ENCODE results near the gene HOXC4. TPM values are rescaled to one million over a fixed set of nuclear protein-coding genes. Genes with fewer than 3 reads are reported as not detected.

HOXC4 gene
- total RNA-seq, 2 experiments from 2014 or later: not detected

- Mint-ChIP-seq H3K4me3 (no peak overlapping the region), H3K9me3 (no peaks in the 10 kb centered on the region), H3K4me1 (ENCODE audit: low read depth) (peaks cover 44% of the 10 kb centered on the region), H3K36me3 (ENCODE audit: low read depth) (no peaks in the 10 kb centered on the region), H3K27me3 (peaks cover 95% of the 10 kb centered on the region), H3K27ac (no peak overlapping the region)
- peaks cover 43% of the 10 kb centered on the region for H3K4me1 ChIP-seq (ENCODE audit: insufficient read depth, low read length)
- DNase-seq: no peak
- H3K27ac ChIP-seq (ENCODE audit: low read depth in 1 of 2, low read length in 2 of 2): no peak overlapping the region
- peak; percentile 19 for ATAC-seq (ENCODE audit: poor library complexity)
- intact Hi-C loops (cut with DNase I, micrococcal nuclease): no loop called here
- no peak for TF ChIP-seq CTCF (IDR thresholded peaks at IDR 0.05)
- H3K27me3 ChIP-seq (ENCODE audit: control insufficient read depth in 1 of 2, insufficient read depth in 2 of 2, low read length in 2 of 2): peaks cover 75 to 88% of the 10 kb centered on the region in 2 experiments
- peaks cover 0 to 15% of the 10 kb centered on the region in 2 experiments for H3K9me3 ChIP-seq (ENCODE audit: control insufficient read depth in 1 of 2, insufficient read depth in 1 of 2, low read length in 2 of 2)
- no peaks in the 10 kb centered on the region for H3K36me3 ChIP-seq (ENCODE audit: insufficient read depth, low read length)
- CTCF ChIA-PET: interaction anchor here (0.5 to 1.2 kb wide), 3 partner anchors 20 to 1932 kb away, joined by 3 to 4 read pairs (median 4); no protein-coding TSS in a partner anchor
- no peak overlapping the region for H3K4me3 ChIP-seq (ENCODE audit: low read length)
- POLR2A ChIA-PET: interaction anchor here (0.6 to 1.6 kb wide), 3 partner anchors 37 to 326 kb away, joined by 3 to 4 read pairs (median 4); no protein-coding TSS in a partner anchor
These were observed 1.1 kb upstream of the HOXC4 start for GRCh38 chr12:54052438-54053002.

GRCh38 chr12:54053003-54053750, 458 bp upstream of the HOXC4 start:
- Histone ChIP-seq H3K27ac (ENCODE audit: low read depth in 1 of 2, low read length in 2 of 2) (no peak overlapping the region), H3K4me1 (ENCODE audit: insufficient read depth, low read length) (peaks cover 41% of the 10 kb centered on the region), H3K9me3 (ENCODE audit: control insufficient read depth in 1 of 2, insufficient read depth in 1 of 2, low read length in 2 of 2) (peaks cover 0 to 9% of the 10 kb centered on the region in 2 experiments), H3K36me3 (ENCODE audit: insufficient read depth, low read length) (no peaks in the 10 kb centered on the region), H3K27me3 (ENCODE audit: control insufficient read depth in 1 of 2, insufficient read depth in 2 of 2, low read length in 2 of 2) (peaks cover 75 to 81% of the 10 kb centered on the region in 2 experiments), H3K4me3 (ENCODE audit: low read length) (peak overlapping the region; percentile 42)
- Mint-ChIP-seq H3K36me3 (ENCODE audit: low read depth) (no peaks in the 10 kb centered on the region), H3K27me3 (peaks cover 95% of the 10 kb centered on the region), H3K4me3 (peak overlapping the region; percentile 72), H3K9me3 (no peaks in the 10 kb centered on the region), H3K4me1 (ENCODE audit: low read depth) (peaks cover 44% of the 10 kb centered on the region), H3K27ac (no peak overlapping the region)
- intact Hi-C loops (cut with DNase I, micrococcal nuclease): no loop called here
- peak in 2 of 14 experiments; percentile 29 to 62 for DNase-seq
- POLR2A ChIA-PET: interaction anchor here (1.0 to 1.6 kb wide), 3 partner anchors 8 to 47 kb away, joined by 3 to 4 read pairs (median 4); no protein-coding TSS in a partner anchor
- no peak for TF ChIP-seq CTCF (IDR thresholded peaks at IDR 0.05)
- ATAC-seq (ENCODE audit: poor library complexity): peak; percentile 25
- CTCF ChIA-PET: interaction anchor here (0.9 to 1.2 kb wide), 4 partner anchors 21 to 155 kb away, joined by 3 to 4 read pairs (median 3); no protein-coding TSS in a partner anchor

- no peak for DNase-seq
- TF ChIP-seq CTCF (IDR thresholded peaks at IDR 0.05): no peak
- intact Hi-C loops (cut with DNase I, micrococcal nuclease): no loop called here
- Mint-ChIP-seq H3K4me3 (no peak overlapping the region), H3K27me3 (peaks cover 95% of the 10 kb centered on the region), H3K9me3 (no peaks in the 10 kb centered on the region), H3K36me3 (ENCODE audit: low read depth) (no peaks in the 10 kb centered on the region), H3K27ac (no peak overlapping the region), H3K4me1 (ENCODE audit: low read depth) (peaks cover 43% of the 10 kb centered on the region)
- no peak for ATAC-seq (ENCODE audit: poor library complexity)
- Histone ChIP-seq H3K27ac (ENCODE audit: low read depth in 1 of 2, low read length in 2 of 2) (no peak overlapping the region), H3K4me1 (ENCODE audit: insufficient read depth, low read length) (peaks cover 41% of the 10 kb centered on the region), H3K4me3 (ENCODE audit: low read length) (no peak overlapping the region), H3K9me3 (ENCODE audit: control insufficient read depth in 1 of 2, insufficient read depth in 1 of 2, low read length in 2 of 2) (peaks cover 0 to 9% of the 10 kb centered on the region in 2 experiments), H3K36me3 (ENCODE audit: insufficient read depth, low read length) (no peaks in the 10 kb centered on the region), H3K27me3 (ENCODE audit: control insufficient read depth in 1 of 2, insufficient read depth in 2 of 2, low read length in 2 of 2) (peaks cover 73 to 80% of the 10 kb centered on the region in 2 experiments)
- ChIA-PET POLR2A (interaction anchor here (1.4 kb wide), 1 partner anchor 27 kb away, joined by 3 read pairs; no protein-coding TSS in a partner anchor), CTCF (interaction anchor here (1.1 kb wide), 1 partner anchor 49 kb away, joined by 3 read pairs; no protein-coding TSS in a partner anchor)
These were observed 1.1 kb downstream of the HOXC4 start for GRCh38 chr12:54054742-54055194.

Measured in CD4-positive, alpha-beta T cell (primary cell).